Right lobe of liver (tissue), 6 donors: Measurements from ENCODE around the gene FBXL13. TPM values are rescaled to one million over a fixed set of nuclear protein-coding genes. Genes with fewer than 3 reads are reported as not detected.
"Not testable (repeated sequence)": the region's sequence is repeated elsewhere in the genome, so short reads cannot be mapped to it uniquely, and the experiment has no call there.

ENCODE experiments used
- ATAC-seq, 4 donors: fragments of 200-7000 bp; cut with Tn5 transposase; one replicate each; pipeline ENCODE4 v1.9.1; 2020; ENCODE audit warnings: mild to moderate bottlenecking in 4 of 4, moderate library complexity in 4 of 4
- DNase-seq, 3 donors: peaks; one replicate each; pipeline ENCODE4 v3.0.0-alpha.2; 2020
- H3K27ac ChIP-seq, 3 donors: fragments of 200-600 bp; one replicate each; pipeline ENCODE4 v1.8.0; 2022
- H3K27me3 ChIP-seq, 2 donors: fragments of 200-600 bp; one replicate each; pipeline ENCODE4 v1.8.0; 2022
- H3K36me3 ChIP-seq, 4 donors: fragments of 200-600 bp; sonication (generic) in 1 of 4; one replicate each; pipeline versions ENCODE4 v1.5.1 to v1.8.0; 2017 to 2022; ENCODE audit warnings: control low read depth in 1 of 4
- H3K4me1 ChIP-seq, 4 donors: fragments of 200-600 bp; sonication (generic) in 1 of 4; one replicate each; pipeline versions ENCODE4 v1.5.1 to v1.8.0; 2017 to 2022; ENCODE audit warnings: control low read depth in 1 of 4
- H3K4me3 ChIP-seq, 3 donors: fragments of 200-600 bp; one replicate each; pipeline ENCODE4 v1.8.0; 2022
- H3K9me3 ChIP-seq, 4 donors: fragments of 200-600 bp; sonication (generic) in 1 of 4; one replicate each; pipeline versions ENCODE4 v1.5.1 to v1.8.0; 2017 to 2022; ENCODE audit warnings: control low read depth in 1 of 4
- CTCF ChIP-seq, 4 donors: fragments of 200-600 bp in 3 of 4; fragments of 450-650 bp in 1 of 4; IDR thresholded peaks; one replicate each; pipeline versions ENCODE4 v1.5.1 to v1.8.0; 2016 to 2022; ENCODE audit warnings: antibody characterized with exemption in 4 of 4, mild to moderate bottlenecking in 2 of 4
- POLR2A ChIP-seq: fragments of 450-650 bp; IDR thresholded peaks from one replicate; pipeline ENCODE4 v1.6.1; 2017; ENCODE audit warnings: antibody characterized with exemption, mild to moderate bottlenecking
- WGBS: methylation state at CpG from one replicate; pipeline ENCODE4 v1.1.6; 2018; ENCODE audit warnings: low coverage, low lambda C conversion rate; ENCODE audit not compliant: insufficient coverage; ENCODE audit errors: missing lambda C conversion rate; 5-methylcytosine and 5-hydroxymethylcytosine counted together
- intact Hi-C, 2 donors: fragments of 100-400 bp; cut with DNase I; formaldehyde crosslinking; loops; one replicate each; pipeline versions ENCODE4 v1.11.2 to v1.14.1; 2022
- total RNA-seq, 6 experiments: library from RNA; depleted of rRNA in 2 of 6; stranded (reverse); fragments of >200 nt in 2 of 6; fragmentation: NEBNext Ultra II Directional in 3 of 6; extraction: Animal tissue kit (Norgen Biotek cat#: 25700) in 3 of 6; gene quantifications; one replicate each; pipeline versions ENCODE4 v1.1.0 to v1.2.4, GENCODE V29; 2016 to 2023
- donor health status: DM: no; HTN: yes; CAD: no.
- donor health status: DM: no; HTN: no; CAD: no.
- donor health status: DM: no; HTN: no; CAD: no.
- donor health status: DM: no; HTN: yes; CAD: no.
- donor health status: DM: no; HTN: yes; CAD: no.

Gene FBXL13
- total RNA-seq, 6 experiments from 2014 or later, result 0.12 to 0.31 (median 0.20) TPM; not detected in 2

- intact Hi-C loops, result no loop called here
- ATAC-seq (no peak), DNase-seq (no peak)
- Histone ChIP-seq H3K9me3 (no peaks in the 10 kb centered on the region), H3K27me3 (no peaks in the 10 kb centered on the region), H3K4me1 (no peaks in the 10 kb centered on the region), H3K4me3 (no peak overlapping the region), H3K36me3 (no peaks in the 10 kb centered on the region), H3K27ac (no peak overlapping the region)
- TF ChIP-seq CTCF (IDR thresholded peaks at IDR 0.05) (no peak), POLR2A (no peak)
These were observed 106.8 kb downstream of the FBXL13 start for GRCh38 chr7:102967798-102968197.

- ATAC-seq (no peak), DNase-seq (no peak)
- H3K9me3 ChIP-seq, result no peaks in the 10 kb centered on the region
- no peak overlapping the region for H3K4me3 ChIP-seq
- no peaks in the 10 kb centered on the region for H3K36me3 ChIP-seq
- no peak overlapping the region for H3K27ac ChIP-seq
- WGBS, result 44% methylated on average over 2 of the region's 2 CpGs
- no peaks in the 10 kb centered on the region for H3K27me3 ChIP-seq
- no peaks in the 10 kb centered on the region for H3K4me1 ChIP-seq
- intact Hi-C loops, result no loop called here
- TF ChIP-seq POLR2A, result no peak
- TF ChIP-seq CTCF (IDR thresholded peaks at IDR 0.05), result no peak
These were observed 108.1 kb downstream of the FBXL13 start for GRCh38 chr7:102966465-102966864.

- WGBS, result 100% methylated on average over 1 of the region's 2 CpGs
- H3K9me3 ChIP-seq, intact Hi-C loops, DNase-seq, H3K36me3 ChIP-seq, H3K27ac ChIP-seq, H3K4me3 ChIP-seq, H3K4me1 ChIP-seq, H3K27me3 ChIP-seq, ATAC-seq: not testable (repeated sequence)
These were observed 112.6 kb downstream of the FBXL13 start for GRCh38 chr7:102961993-102962392.

- H3K9me3 ChIP-seq, ATAC-seq, DNase-seq, H3K27me3 ChIP-seq, H3K4me1 ChIP-seq, intact Hi-C loops, H3K27ac ChIP-seq, H3K4me3 ChIP-seq, H3K36me3 ChIP-seq: not testable (repeated sequence)
- 72% methylated on average over 3 of the region's 3 CpGs for WGBS
These were observed 116.6 kb downstream of the FBXL13 start for GRCh38 chr7:102958004-102958403.

- ATAC-seq, H3K4me1 ChIP-seq, H3K27me3 ChIP-seq, H3K4me3 ChIP-seq, H3K9me3 ChIP-seq, intact Hi-C loops, DNase-seq, H3K36me3 ChIP-seq, H3K27ac ChIP-seq: not testable (repeated sequence)
- 81% methylated on average over 4 of the region's 4 CpGs for WGBS
These were observed 120.2 kb downstream of the FBXL13 start for GRCh38 chr7:102954359-102954758.

GRCh38 chr7:102953406-102953805 lies 121.2 kb downstream of the FBXL13 start:
- intact Hi-C loops, result no loop called here
- Histone ChIP-seq H3K36me3 (no peaks in the 10 kb centered on the region), H3K4me1 (no peaks in the 10 kb centered on the region), H3K27me3 (no peaks in the 10 kb centered on the region), H3K27ac (no peak overlapping the region), H3K4me3 (no peak overlapping the region), H3K9me3 (no peaks in the 10 kb centered on the region)
- TF ChIP-seq POLR2A (no peak), CTCF (IDR thresholded peaks at IDR 0.05) (no peak)
- ATAC-seq (no peak), DNase-seq (no peak)
